Endodermal cell (in vitro differentiated cells): ENCODE data around the gene CTNS. TPM values are rescaled to one million over a fixed set of nuclear protein-coding genes. Genes with fewer than 3 reads are reported as not detected.

Source experiments
- DNase-seq: peaks from one replicate; pipeline ENCODE4 v3.0.0-alpha.2; 2017
- H3K27ac ChIP-seq: 2 replicates; pipeline ENCODE4 v1.5.1; 2013; ENCODE audit warnings: mild to moderate bottlenecking, low read depth, low read length, moderate library complexity
- H3K27me3 ChIP-seq: 2 replicates; pipeline ENCODE4 v1.6.1; 2013; ENCODE audit warnings: mild to moderate bottlenecking, low read length, moderate library complexity; ENCODE audit not compliant: insufficient read depth, control insufficient read depth, poor library complexity, severe bottlenecking
- H3K36me3 ChIP-seq: 2 replicates; pipeline ENCODE4 v1.7.0; 2013; ENCODE audit warnings: mild to moderate bottlenecking, low read length, moderate library complexity; ENCODE audit not compliant: control insufficient read depth, insufficient read depth
- H3K4me1 ChIP-seq: one replicate; pipeline ENCODE4 v1.7.0; 2013; ENCODE audit warnings: low read length; ENCODE audit not compliant: control insufficient read depth, insufficient read depth
- H3K4me3 ChIP-seq: 2 replicates; pipeline ENCODE4 v1.5.1; 2013; ENCODE audit warnings: mild to moderate bottlenecking, low read length, moderate library complexity
- H3K9ac ChIP-seq: 2 replicates; pipeline ENCODE4 v1.6.1; 2013; ENCODE audit warnings: mild to moderate bottlenecking, low read length, moderate library complexity; ENCODE audit not compliant: poor library complexity, severe bottlenecking; ENCODE audit errors: extremely low read depth
- H3K9me3 ChIP-seq: 2 replicates; pipeline ENCODE4 v1.6.1; 2013; ENCODE audit warnings: mild to moderate bottlenecking, low read length, moderate library complexity; ENCODE audit not compliant: control insufficient read depth
- H3K27ac Mint-ChIP-seq: 2 replicates; pipeline ENCODE4 v1.8.0; 2020; ENCODE audit warnings: mixed read lengths
- H3K27me3 Mint-ChIP-seq: 2 replicates; pipeline ENCODE4 v1.8.0; 2021; ENCODE audit warnings: mild to moderate bottlenecking, mixed read lengths; ENCODE audit not compliant: insufficient read depth
- H3K36me3 Mint-ChIP-seq: 2 replicates; pipeline ENCODE4 v1.8.0; 2020; ENCODE audit warnings: low read depth, mixed read lengths
- H3K4me1 Mint-ChIP-seq: 2 replicates; pipeline ENCODE4 v1.8.0; 2020; ENCODE audit warnings: mixed read lengths
- H3K4me3 Mint-ChIP-seq: 2 replicates; pipeline ENCODE4 v1.8.0; 2020; ENCODE audit warnings: mild to moderate bottlenecking, moderate library complexity, mixed read lengths
- H3K9me3 Mint-ChIP-seq: 2 replicates; pipeline ENCODE4 v1.8.0; 2020; ENCODE audit warnings: mild to moderate bottlenecking, mixed read lengths
- WGBS, 2 experiments: methylation state at CpG; one replicate each; pipeline versions ENCODE4 v1.1.5 to v1.1.7; 2013; ENCODE audit warnings: missing lambda C conversion rate in 2 of 2, mixed read lengths in 1 of 2; ENCODE audit not compliant: insufficient coverage in 1 of 2, insufficient read length in 1 of 2; 5-methylcytosine and 5-hydroxymethylcytosine counted together
- total RNA-seq, 2 donors: library from RNA; stranded (reverse); fragmentation: NEBNext Ultra II Directional in 1 of 2; extraction: Animal tissue kit (Norgen Biotek cat#: 25700) in 1 of 2; gene quantifications; 2 replicates in 1 of 2; 3 replicates in 1 of 2; pipeline ENCODE4 v1.2.1, GENCODE V29; 2021
- TF ChIP-seq, protein P1 (sequence below): fragments of 200-600 bp; sonication (generic); conservative IDR thresholded peaks from 2 replicates; pipeline ENCODE4 v1.5.0; 2021; ENCODE audit warnings: antibody characterized with exemption, mild to moderate bottlenecking

CTNS gene
- total RNA-seq, 2 donors from 2014 or later, result 17.2 to 18.8 TPM

GRCh38 chr17:3678821-3679530, 42.4 kb downstream of the CTNS start:
- Mint-ChIP-seq H3K27ac (no peak overlapping the region), H3K4me3 (no peak overlapping the region)
- 92 to 94% methylated on average over 24 to 27 of the region's 27 CpGs for WGBS, 2 experiments

DNA sequence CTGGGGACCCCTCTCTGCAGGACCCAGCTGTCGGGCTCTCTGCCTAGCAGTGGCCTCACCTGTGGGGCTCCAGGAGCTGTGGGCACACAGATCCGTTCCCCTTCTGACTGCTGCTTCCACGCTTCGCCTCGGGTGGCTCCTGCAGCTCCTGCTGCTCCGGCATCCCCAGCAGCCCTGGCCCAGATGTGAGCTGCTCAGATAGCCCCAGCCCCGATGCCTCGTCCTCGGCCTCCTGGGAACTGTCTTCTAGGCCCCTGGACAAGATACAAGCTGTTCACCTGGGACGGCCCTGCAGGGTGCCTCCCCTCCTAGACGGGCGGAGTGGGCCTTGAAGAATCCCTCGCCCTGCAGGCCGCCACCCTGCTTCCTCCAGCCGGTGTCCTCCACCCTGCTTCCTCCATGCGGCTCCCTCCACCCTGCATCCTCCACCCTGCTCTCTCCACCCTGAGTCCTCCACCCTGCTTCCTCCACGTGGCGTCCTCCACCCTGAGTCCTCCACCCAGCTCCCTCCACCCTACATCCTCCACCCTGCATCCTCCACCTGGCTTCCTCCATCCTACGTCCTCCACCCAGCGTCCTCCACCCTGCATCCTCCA, 43.1 kb downstream of the CTNS start:
- Mint-ChIP-seq H3K27ac (no peak overlapping the region), H3K4me1 (peaks cover 18% of the 10 kb centered on the region), H3K4me3 (no peak overlapping the region), H3K9me3 (no peaks in the 10 kb centered on the region), H3K27me3 (peaks cover 13% of the 10 kb centered on the region), H3K36me3 (no peaks in the 10 kb centered on the region)
- H3K27ac ChIP-seq, result no peak overlapping the region
- H3K4me3 ChIP-seq, result no peak overlapping the region
- TF ChIP-seq, protein P1, sequence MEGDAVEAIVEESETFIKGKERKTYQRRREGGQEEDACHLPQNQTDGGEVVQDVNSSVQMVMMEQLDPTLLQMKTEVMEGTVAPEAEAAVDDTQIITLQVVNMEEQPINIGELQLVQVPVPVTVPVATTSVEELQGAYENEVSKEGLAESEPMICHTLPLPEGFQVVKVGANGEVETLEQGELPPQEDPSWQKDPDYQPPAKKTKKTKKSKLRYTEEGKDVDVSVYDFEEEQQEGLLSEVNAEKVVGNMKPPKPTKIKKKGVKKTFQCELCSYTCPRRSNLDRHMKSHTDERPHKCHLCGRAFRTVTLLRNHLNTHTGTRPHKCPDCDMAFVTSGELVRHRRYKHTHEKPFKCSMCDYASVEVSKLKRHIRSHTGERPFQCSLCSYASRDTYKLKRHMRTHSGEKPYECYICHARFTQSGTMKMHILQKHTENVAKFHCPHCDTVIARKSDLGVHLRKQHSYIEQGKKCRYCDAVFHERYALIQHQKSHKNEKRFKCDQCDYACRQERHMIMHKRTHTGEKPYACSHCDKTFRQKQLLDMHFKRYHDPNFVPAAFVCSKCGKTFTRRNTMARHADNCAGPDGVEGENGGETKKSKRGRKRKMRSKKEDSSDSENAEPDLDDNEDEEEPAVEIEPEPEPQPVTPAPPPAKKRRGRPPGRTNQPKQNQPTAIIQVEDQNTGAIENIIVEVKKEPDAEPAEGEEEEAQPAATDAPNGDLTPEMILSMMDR, result no peak
- no peak for DNase-seq
- H3K9me3 ChIP-seq, result no peaks in the 10 kb centered on the region
- H3K36me3 ChIP-seq, result no peaks in the 10 kb centered on the region
- H3K9ac ChIP-seq, result no peak overlapping the region
- H3K4me1 ChIP-seq, result peaks cover 9% of the 10 kb centered on the region
- H3K27me3 ChIP-seq, result no peaks in the 10 kb centered on the region
- WGBS, 2 experiments, result 86 to 87% methylated on average over 10 to 20 of the region's 20 CpGs

More at GRCh38 chr17:3678821-3679530, 42.4 kb downstream of the CTNS start:
- H3K9me3 Mint-ChIP-seq, result no peaks in the 10 kb centered on the region
- peaks cover 13% of the 10 kb centered on the region for H3K27me3 Mint-ChIP-seq
- H3K4me1 Mint-ChIP-seq, result peaks cover 22% of the 10 kb centered on the region
- no peaks in the 10 kb centered on the region for H3K36me3 Mint-ChIP-seq
- Histone ChIP-seq H3K36me3 (no peaks in the 10 kb centered on the region), H3K9me3 (no peaks in the 10 kb centered on the region), H3K27ac (no peak overlapping the region), H3K4me1 (peaks cover 10% of the 10 kb centered on the region), H3K9ac (no peak overlapping the region), H3K27me3 (no peaks in the 10 kb centered on the region), H3K4me3 (no peak overlapping the region)
- DNase-seq, result no peak
- TF ChIP-seq, protein P1, result no peak

- peaks cover 13% of the 10 kb centered on the region for H3K27me3 Mint-ChIP-seq
- peaks cover 13% of the 10 kb centered on the region for H3K4me1 Mint-ChIP-seq
- no peak for DNase-seq
- WGBS, 2 experiments, result 90 to 93% methylated on average over 2 to 12 of the region's 12 CpGs
- Histone ChIP-seq H3K4me3 (no peak overlapping the region), H3K27ac (no peak overlapping the region), H3K4me1 (peaks cover 7% of the 10 kb centered on the region), H3K9me3 (no peaks in the 10 kb centered on the region), H3K27me3 (no peaks in the 10 kb centered on the region), H3K36me3 (no peaks in the 10 kb centered on the region), H3K9ac (no peak overlapping the region)
- TF ChIP-seq, protein P1, result no peak
- H3K4me3 Mint-ChIP-seq, result no peak overlapping the region
- no peak overlapping the region for H3K27ac Mint-ChIP-seq
- H3K36me3 Mint-ChIP-seq, result no peaks in the 10 kb centered on the region
- no peaks in the 10 kb centered on the region for H3K9me3 Mint-ChIP-seq
These were observed 44.5 kb downstream of the CTNS start for GRCh38 chr17:3681057-3681456.
